ENCODE data around the gene ZSCAN2. TPM values are rescaled to one million over a fixed set of nuclear protein-coding genes. Genes with fewer than 3 reads are reported as not detected.
A peak's percentile ranks its signal among the peaks of the same experiment; 100 is the strongest.

ZSCAN2 gene
- total RNA-seq, 4 donors from 2014 or later, result 0.45 to 9.5 (median 2.6) TPM

GRCh38 chr15:84658788-84659411 is 58.1 kb downstream of the ZSCAN2 start:
- Histone ChIP-seq H3K27ac (peak overlapping the region; percentile 53 to 82 (median 75)), H3K27me3 (no peaks in the 10 kb centered on the region), H3K4me1 (peaks cover 15 to 41% (median 16%) of the 10 kb centered on the region in 3 donors), H3K36me3 (peaks cover 0 to 8% (median 0%) of the 10 kb centered on the region in 3 donors), H3K9me3 (no peaks in the 10 kb centered on the region), H3K4me3 (peak overlapping the region; percentile 57 to 92 (median 65))
- TF ChIP-seq CTCF (IDR thresholded peaks at IDR 0.05) (no peak), POLR2A (IDR thresholded peaks at IDR 0.05) (no peak)
- intact Hi-C loops (cut with DNase I), result no loop called here
- no peak for DNase-seq
- WGBS, 2 donors, result 8 to 23% methylated on average over 3 to 7 of the region's 7 CpGs

GRCh38 chr15:84659904-84660781 is 59.3 kb downstream of the ZSCAN2 start:
- peaks cover 0 to 18% (median 0%) of the 10 kb centered on the region in 3 donors for H3K36me3 ChIP-seq
- no peak overlapping the region for H3K4me3 ChIP-seq
- intact Hi-C loops (cut with DNase I), result no loop called here
- H3K4me1 ChIP-seq, result peaks cover 11 to 34% (median 12%) of the 10 kb centered on the region in 3 donors
- DNase-seq, result no peak
- no peak overlapping the region for H3K27ac ChIP-seq
- TF ChIP-seq POLR2A (IDR thresholded peaks at IDR 0.05) (no peak), CTCF (IDR thresholded peaks at IDR 0.05) (no peak)
- H3K9me3 ChIP-seq, result no peaks in the 10 kb centered on the region
- 72 to 81% methylated on average over 4 of the region's 4 CpGs for WGBS, 2 donors
- no peaks in the 10 kb centered on the region for H3K27me3 ChIP-seq

GRCh38 chr15:84661001-84661400 is 60.2 kb downstream of the ZSCAN2 start:
- WGBS, 2 donors, result 95 to 96% methylated on average over 10 of the region's 10 CpGs
- TF ChIP-seq POLR2A (IDR thresholded peaks at IDR 0.05) (no peak), CTCF (IDR thresholded peaks at IDR 0.05) (no peak)
- Histone ChIP-seq H3K36me3 (peaks cover 0 to 26% (median 0%) of the 10 kb centered on the region in 3 donors), H3K4me3 (no peak overlapping the region), H3K27me3 (no peaks in the 10 kb centered on the region), H3K9me3 (no peaks in the 10 kb centered on the region), H3K27ac (no peak overlapping the region), H3K4me1 (peaks cover 11 to 29% (median 12%) of the 10 kb centered on the region in 3 donors)
- intact Hi-C loops (cut with DNase I), result no loop called here
- no peak for DNase-seq

GRCh38 chr15:84666373-84666772 is 65.6 kb downstream of the ZSCAN2 start:
- Histone ChIP-seq H3K4me1 (no peaks in the 10 kb centered on the region), H3K27me3 (no peaks in the 10 kb centered on the region), H3K9me3 (no peaks in the 10 kb centered on the region), H3K4me3 (no peak overlapping the region), H3K27ac (no peak overlapping the region), H3K36me3 (peaks cover 0 to 79% (median 0%) of the 10 kb centered on the region in 3 donors)
- no peak for DNase-seq
- WGBS, 2 donors, result 79 to 83% methylated on average over 2 of the region's 2 CpGs
- intact Hi-C loops (cut with DNase I), result no loop called here
- TF ChIP-seq CTCF (IDR thresholded peaks at IDR 0.05) (no peak), POLR2A (IDR thresholded peaks at IDR 0.05) (no peak)
